ENCODE data around the gene FBF1. TPM values are rescaled to one million over a fixed set of nuclear protein-coding genes. Genes with fewer than 3 reads are reported as not detected.

The FBF1 gene
- total RNA-seq, 4 donors from 2014 or later: 41.7 to 49.7 (median 43.4) TPM

DNA sequence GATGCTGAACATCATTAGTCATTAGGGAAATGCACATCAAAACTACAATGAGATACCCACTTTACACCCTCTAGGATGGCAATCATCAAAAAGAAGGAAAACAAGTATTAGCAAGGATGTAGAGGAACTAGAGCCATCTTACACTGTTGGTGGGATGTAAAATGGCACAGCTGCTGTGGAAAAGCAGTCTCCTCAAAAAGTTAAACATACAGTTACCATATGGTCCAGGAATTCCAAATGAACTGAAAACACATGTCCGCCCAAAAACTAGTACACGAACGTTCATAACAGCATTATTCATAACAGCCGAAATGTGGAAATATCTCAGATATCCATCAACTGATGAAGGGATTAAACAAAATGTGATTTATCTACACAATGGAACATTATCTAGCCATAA, 7.0 kb downstream of the FBF1 start:
- no peak overlapping the region for H3K4me3 ChIP-seq (replicated peaks in 1 of 3)
- H3K27me3 ChIP-seq: no peaks in the 10 kb centered on the region
- no peak for DNase-seq
- no peak overlapping the region for H3K27ac ChIP-seq
- no peaks in the 10 kb centered on the region for H3K9me3 ChIP-seq
- peaks cover 0 to 18% of the 10 kb centered on the region in 2 donors for H3K4me1 ChIP-seq
- intact Hi-C loops (cut with DNase I): no loop called here
- H3K36me3 ChIP-seq: no peaks in the 10 kb centered on the region
- WGBS, 2 donors: 89 to 90% methylated on average over 4 of the region's 4 CpGs
- TF ChIP-seq POLR2A (IDR thresholded peaks at IDR 0.05): no peak
- TF ChIP-seq, protein P1, sequence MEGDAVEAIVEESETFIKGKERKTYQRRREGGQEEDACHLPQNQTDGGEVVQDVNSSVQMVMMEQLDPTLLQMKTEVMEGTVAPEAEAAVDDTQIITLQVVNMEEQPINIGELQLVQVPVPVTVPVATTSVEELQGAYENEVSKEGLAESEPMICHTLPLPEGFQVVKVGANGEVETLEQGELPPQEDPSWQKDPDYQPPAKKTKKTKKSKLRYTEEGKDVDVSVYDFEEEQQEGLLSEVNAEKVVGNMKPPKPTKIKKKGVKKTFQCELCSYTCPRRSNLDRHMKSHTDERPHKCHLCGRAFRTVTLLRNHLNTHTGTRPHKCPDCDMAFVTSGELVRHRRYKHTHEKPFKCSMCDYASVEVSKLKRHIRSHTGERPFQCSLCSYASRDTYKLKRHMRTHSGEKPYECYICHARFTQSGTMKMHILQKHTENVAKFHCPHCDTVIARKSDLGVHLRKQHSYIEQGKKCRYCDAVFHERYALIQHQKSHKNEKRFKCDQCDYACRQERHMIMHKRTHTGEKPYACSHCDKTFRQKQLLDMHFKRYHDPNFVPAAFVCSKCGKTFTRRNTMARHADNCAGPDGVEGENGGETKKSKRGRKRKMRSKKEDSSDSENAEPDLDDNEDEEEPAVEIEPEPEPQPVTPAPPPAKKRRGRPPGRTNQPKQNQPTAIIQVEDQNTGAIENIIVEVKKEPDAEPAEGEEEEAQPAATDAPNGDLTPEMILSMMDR (IDR thresholded peaks at IDR 0.05): no peak

- no peaks in the 10 kb centered on the region for H3K27me3 ChIP-seq
- TF ChIP-seq, protein P1 (IDR thresholded peaks at IDR 0.05): no peak
- no peak for TF ChIP-seq POLR2A (IDR thresholded peaks at IDR 0.05)
- WGBS, 2 donors: 82 to 84% methylated on average over 5 of the region's 5 CpGs
These were observed 8.0 kb downstream of the FBF1 start for GRCh38 chr17:75932852-75933251.

GRCh38 chr17:75931062-75931461, 9.8 kb downstream of the FBF1 start:
- Histone ChIP-seq H3K4me3 (replicated peaks in 1 of 3) (no peak overlapping the region), H3K9me3 (no peaks in the 10 kb centered on the region), H3K27ac (peak overlapping the region in 1 of 3 donors; percentile 45), H3K27me3 (no peaks in the 10 kb centered on the region), H3K36me3 (no peaks in the 10 kb centered on the region), H3K4me1 (peaks cover 0 to 18% of the 10 kb centered on the region in 2 donors)
- WGBS, 2 donors: 76 to 77% methylated on average over 4 of the region's 4 CpGs
- DNase-seq: no peak
- intact Hi-C loops (cut with DNase I): no loop called here
- no peak for TF ChIP-seq POLR2A (IDR thresholded peaks at IDR 0.05)
- TF ChIP-seq, protein P1 (IDR thresholded peaks at IDR 0.05): no peak

More at GRCh38 chr17:75932852-75933251, 8.0 kb downstream of the FBF1 start:
- Histone ChIP-seq H3K9me3 (no peaks in the 10 kb centered on the region), H3K36me3 (no peaks in the 10 kb centered on the region), H3K4me1 (peaks cover 0 to 18% of the 10 kb centered on the region in 2 donors), H3K27ac (no peak overlapping the region), H3K4me3 (replicated peaks in 1 of 3) (no peak overlapping the region)
- DNase-seq: no peak
- intact Hi-C loops (cut with DNase I): no loop called here

- Histone ChIP-seq H3K27me3 (no peaks in the 10 kb centered on the region), H3K4me1 (peaks cover 19 to 34% of the 10 kb centered on the region in 2 donors), H3K4me3 (replicated peaks in 1 of 3) (no peak overlapping the region), H3K9me3 (no peaks in the 10 kb centered on the region), H3K27ac (no peak overlapping the region), H3K36me3 (no peaks in the 10 kb centered on the region)
- WGBS, 2 donors: 70 to 79% methylated on average over 3 to 6 of the region's 6 CpGs
- DNase-seq: no peak
- intact Hi-C loops (cut with DNase I): no loop called here
- TF ChIP-seq POLR2A (IDR thresholded peaks at IDR 0.05): no peak
- TF ChIP-seq, protein P1 (IDR thresholded peaks at IDR 0.05): peak in 3 of 6 experiments; percentile 6 to 21 (median 11)
These were observed 13.4 kb downstream of the FBF1 start for GRCh38 chr17:75927286-75927922.

GRCh38 chr17:75926456-75926855, 14.4 kb downstream of the FBF1 start:
- no peaks in the 10 kb centered on the region for H3K9me3 ChIP-seq

More at GRCh38 chr17:75926456-75926855, 14.4 kb downstream of the FBF1 start:
- intact Hi-C loops (cut with DNase I): no loop called here
- Histone ChIP-seq H3K27ac (no peak overlapping the region), H3K4me1 (peaks cover 25 to 44% of the 10 kb centered on the region in 2 donors), H3K4me3 (replicated peaks in 1 of 3) (no peak overlapping the region), H3K27me3 (no peaks in the 10 kb centered on the region), H3K36me3 (no peaks in the 10 kb centered on the region)
- WGBS, 2 donors: 91 to 95% methylated on average over 4 of the region's 4 CpGs
- TF ChIP-seq POLR2A (IDR thresholded peaks at IDR 0.05): no peak
- TF ChIP-seq, protein P1 (IDR thresholded peaks at IDR 0.05): no peak
- DNase-seq: no peak

All from thyroid gland (tissue), 4 donors.